Erythroblast (primary cell): ENCODE data around the gene CELF2.

Experiments
- GATA1 ChIP-seq: IDR thresholded peaks from 2 replicates; pipeline ENCODE4 v1.6.1; 2011; ENCODE audit warnings: low read depth, mild to moderate bottlenecking, control low read depth, low read length, moderate library complexity
- POLR2A ChIP-seq: IDR thresholded peaks from 2 replicates; pipeline ENCODE4 v1.6.1; 2011; ENCODE audit warnings: mild to moderate bottlenecking, low read length

- TF ChIP-seq POLR2A (no peak), GATA1 (no peak)
Observed at GRCh38 chr10:11304906-11305585, 287.4 kb downstream of the CELF2 start.
